ENCODE data around the gene IQSEC1.
A peak's percentile ranks its signal among the peaks of the same experiment; 100 is the strongest.
"Not testable (repeated sequence)": the region's sequence is repeated elsewhere in the genome, so short reads cannot be mapped to it uniquely, and the experiment has no call there.

IQSEC1 gene

GRCh38 chr3:12893247-12893646 is 180.0 kb downstream of the IQSEC1 start:
- DNase-seq (ENCODE audit: low spot score), result no peak

GRCh38 chr3:12892840-12893189 is 180.4 kb downstream of the IQSEC1 start:
- DNase-seq (ENCODE audit: low spot score), result no peak

- DNase-seq (ENCODE audit: low spot score), result peak; percentile 49
These were observed 181.0 kb downstream of the IQSEC1 start for GRCh38 chr3:12891985-12892839.

- no peak for DNase-seq (ENCODE audit: low spot score)
These were observed 181.7 kb downstream of the IQSEC1 start for GRCh38 chr3:12891391-12891984.

GRCh38 chr3:12890610-12891390 is 182.4 kb downstream of the IQSEC1 start:
- no peak for DNase-seq (ENCODE audit: low spot score)

GRCh38 chr3:12886736-12887135 is 186.5 kb downstream of the IQSEC1 start:
- DNase-seq (ENCODE audit: low spot score), result no peak

GRCh38 chr3:12886106-12886679 is 187.0 kb downstream of the IQSEC1 start:
- DNase-seq (ENCODE audit: low spot score), result no peak

GRCh38 chr3:12885583-12885930 is 187.7 kb downstream of the IQSEC1 start:
- DNase-seq (ENCODE audit: low spot score), result no peak

- no peak for DNase-seq (ENCODE audit: low spot score)
These were observed 188.2 kb downstream of the IQSEC1 start for GRCh38 chr3:12884790-12885582.

- DNase-seq (ENCODE audit: low spot score), result no peak
These were observed 189.0 kb downstream of the IQSEC1 start for GRCh38 chr3:12884186-12884680.

- no peak for DNase-seq (ENCODE audit: low spot score)
These were observed 190.6 kb downstream of the IQSEC1 start for GRCh38 chr3:12882336-12883310.

GRCh38 chr3:12881858-12882257 is 191.4 kb downstream of the IQSEC1 start:
- DNase-seq (ENCODE audit: low spot score), result not testable (repeated sequence)

- no peak for DNase-seq (ENCODE audit: low spot score)
These were observed 193.9 kb downstream of the IQSEC1 start for GRCh38 chr3:12879191-12879815.

GRCh38 chr3:12878758-12879157 is 194.5 kb downstream of the IQSEC1 start:
- not testable (repeated sequence) for DNase-seq (ENCODE audit: low spot score)

GRCh38 chr3:12878141-12878574 is 195.1 kb downstream of the IQSEC1 start:
- no peak for DNase-seq (ENCODE audit: low spot score)

GRCh38 chr3:12877040-12877439 is 196.2 kb downstream of the IQSEC1 start:
- no peak for DNase-seq (ENCODE audit: low spot score)

- no peak for DNase-seq (ENCODE audit: low spot score)
These were observed 197.1 kb downstream of the IQSEC1 start for GRCh38 chr3:12875857-12876836.

GRCh38 chr3:12871404-12871983 is 201.7 kb downstream of the IQSEC1 start:
- no peak for DNase-seq (ENCODE audit: low spot score)
